ENCODE data around the gene KLHL21.
A peak's percentile ranks its signal among the peaks of the same experiment; 100 is the strongest.
"Not testable (repeated sequence)": the region's sequence is repeated elsewhere in the genome, so short reads cannot be mapped to it uniquely, and the experiment has no call there.

KLHL21 gene

GRCh38 chr1:6602669-6603237, at the start of gene KLHL21:
Gene KLHL21, minus strand, starts transcription at chr1:6602869. Its CDS starts 52 bp downstream, at chr1:6602817.
- peak within 1 kb of the TSS; percentile 85; the same call in 1 of the 2 replicates for H3K27ac ChIP-seq (ENCODE audit: low read depth, low read length)
- H3K4me1 ChIP-seq (ENCODE audit: control insufficient read depth, insufficient read depth, low read length), result peaks cover 22% of the 10 kb centered on the region
- H3K36me3 ChIP-seq (ENCODE audit: control insufficient read depth, insufficient read depth, low read length), result peaks cover 15% of the 10 kb centered on the region
- no peaks in the 10 kb centered on the region for H3K9me3 ChIP-seq (ENCODE audit: control insufficient read depth, insufficient read depth, low read depth, low read length)
- no peaks in the 10 kb centered on the region for H3K27me3 ChIP-seq (ENCODE audit: control insufficient read depth, insufficient read depth, low read length)
- H3K4me3 ChIP-seq (ENCODE audit: low read depth, low read length), result peak within 1 kb of the TSS; percentile 100
- H3K9ac ChIP-seq (ENCODE audit: low read length), result peak within 1 kb of the TSS; percentile 99

GRCh38 chr1:6651909-6652308, 49.2 kb upstream of the KLHL21 start:
- Histone ChIP-seq H3K4me1 (ENCODE audit: control insufficient read depth, insufficient read depth, low read length) (no peaks in the 10 kb centered on the region), H3K9ac (ENCODE audit: low read length) (no peak overlapping the region), H3K9me3 (ENCODE audit: control insufficient read depth, insufficient read depth, low read depth, low read length) (no peaks in the 10 kb centered on the region), H3K4me3 (ENCODE audit: low read depth, low read length) (no peak overlapping the region), H3K27me3 (ENCODE audit: control insufficient read depth, insufficient read depth, low read length) (no peaks in the 10 kb centered on the region), H3K27ac (ENCODE audit: low read depth, low read length) (no peak overlapping the region), H3K36me3 (ENCODE audit: control insufficient read depth, insufficient read depth, low read length) (peaks cover 54% of the 10 kb centered on the region)

DNA sequence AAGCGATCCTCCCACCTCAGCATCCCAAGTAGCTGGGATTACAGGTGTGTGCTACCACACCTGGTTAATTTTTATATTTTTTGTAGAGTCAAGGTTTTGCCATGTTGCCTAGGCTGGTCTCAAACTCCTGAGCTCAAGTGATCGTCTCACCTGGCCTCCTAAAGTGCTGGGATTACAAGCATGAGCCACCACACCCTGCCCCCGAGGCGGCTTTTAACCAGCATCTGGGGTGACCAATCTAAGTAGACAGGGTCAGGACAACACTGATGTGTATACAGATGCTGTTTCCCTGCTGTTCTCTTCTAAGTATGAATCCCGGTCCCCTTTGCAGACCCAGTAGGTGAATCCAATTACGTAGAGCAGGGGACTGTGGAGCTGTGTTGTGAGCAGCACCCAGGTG, 45.9 kb upstream of the KLHL21 start:
- H3K27ac ChIP-seq (ENCODE audit: low read depth, low read length), result no peak overlapping the region
- H3K36me3 ChIP-seq (ENCODE audit: control insufficient read depth, insufficient read depth, low read length), result peaks cover 69% of the 10 kb centered on the region
- no peaks in the 10 kb centered on the region for H3K4me1 ChIP-seq (ENCODE audit: control insufficient read depth, insufficient read depth, low read length)

DNA sequence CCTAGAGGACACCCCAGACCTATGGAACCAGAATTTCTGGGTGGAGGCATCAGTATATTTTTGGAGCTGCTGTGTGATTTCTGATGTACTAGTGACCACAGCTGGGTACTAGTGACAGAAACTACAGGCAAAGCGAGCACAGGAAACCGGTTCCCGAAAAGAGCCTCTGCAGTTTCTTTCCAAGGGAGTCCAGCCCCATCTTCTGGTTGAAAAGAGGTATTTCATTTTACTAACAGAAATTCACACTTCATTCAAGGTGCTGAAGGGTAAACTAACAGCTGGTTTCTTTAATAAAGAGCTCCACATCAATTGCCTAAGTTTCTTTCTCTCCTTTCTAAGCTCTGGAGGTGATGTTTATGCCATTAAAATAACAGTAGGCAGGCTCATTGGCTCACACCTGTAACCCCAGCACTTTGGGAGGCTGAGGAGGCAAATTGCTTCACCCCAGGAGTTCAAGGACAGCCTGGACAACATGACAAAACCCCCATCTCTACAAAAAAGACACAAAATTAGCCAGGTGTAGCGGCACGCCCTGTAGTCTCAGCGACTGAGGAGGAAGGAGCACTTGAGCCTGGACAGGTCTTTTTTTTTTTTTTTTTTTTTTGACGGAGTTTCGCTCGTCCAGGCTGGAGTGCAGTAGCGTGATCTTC, 44.0 kb upstream of the KLHL21 start:
- Histone ChIP-seq H3K36me3 (ENCODE audit: control insufficient read depth, insufficient read depth, low read length) (peaks cover 67% of the 10 kb centered on the region), H3K27ac (ENCODE audit: low read depth, low read length) (no peak overlapping the region), H3K4me3 (ENCODE audit: low read depth, low read length) (no peak overlapping the region), H3K27me3 (ENCODE audit: control insufficient read depth, insufficient read depth, low read length) (no peaks in the 10 kb centered on the region), H3K9me3 (ENCODE audit: control insufficient read depth, insufficient read depth, low read depth, low read length) (no peaks in the 10 kb centered on the region), H3K4me1 (ENCODE audit: control insufficient read depth, insufficient read depth, low read length) (no peaks in the 10 kb centered on the region), H3K9ac (ENCODE audit: low read length) (no peak overlapping the region)

More for the DNA sequence above, 45.9 kb upstream of the KLHL21 start:
- Histone ChIP-seq H3K27me3 (ENCODE audit: control insufficient read depth, insufficient read depth, low read length) (no peaks in the 10 kb centered on the region), H3K9ac (ENCODE audit: low read length) (no peak overlapping the region), H3K4me3 (ENCODE audit: low read depth, low read length) (no peak overlapping the region), H3K9me3 (ENCODE audit: control insufficient read depth, insufficient read depth, low read depth, low read length) (no peaks in the 10 kb centered on the region)

DNA sequence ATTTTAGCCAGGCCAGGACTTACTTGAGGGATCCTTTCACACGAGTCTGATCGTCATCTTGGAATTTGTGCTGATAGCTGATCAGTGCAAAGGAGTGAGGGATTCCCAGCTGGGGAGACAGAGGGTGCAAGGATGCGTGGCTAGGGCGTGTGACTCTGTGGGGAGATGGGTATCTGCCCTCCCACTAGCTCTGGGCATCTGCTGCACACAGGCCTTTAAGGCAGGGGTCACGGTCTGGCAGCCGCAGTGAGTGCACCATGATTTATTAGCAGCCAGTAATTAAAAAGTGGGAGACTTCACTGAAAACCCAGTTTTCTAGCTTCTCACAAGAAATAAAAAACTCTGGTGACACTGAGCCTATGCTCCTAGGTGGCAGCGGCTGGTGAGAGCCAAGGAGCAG, 42.3 kb upstream of the KLHL21 start:
- H3K9me3 ChIP-seq (ENCODE audit: control insufficient read depth, insufficient read depth, low read depth, low read length), result no peaks in the 10 kb centered on the region
- no peaks in the 10 kb centered on the region for H3K4me1 ChIP-seq (ENCODE audit: control insufficient read depth, insufficient read depth, low read length)
- peaks cover 66% of the 10 kb centered on the region for H3K36me3 ChIP-seq (ENCODE audit: control insufficient read depth, insufficient read depth, low read length)
- H3K9ac ChIP-seq (ENCODE audit: low read length), result no peak overlapping the region
- H3K4me3 ChIP-seq (ENCODE audit: low read depth, low read length), result no peak overlapping the region
- H3K27me3 ChIP-seq (ENCODE audit: control insufficient read depth, insufficient read depth, low read length), result no peaks in the 10 kb centered on the region
- H3K27ac ChIP-seq (ENCODE audit: low read depth, low read length), result no peak overlapping the region

GRCh38 chr1:6640867-6641266, 38.2 kb upstream of the KLHL21 start:
- H3K9ac ChIP-seq (ENCODE audit: low read length); H3K4me1 ChIP-seq (ENCODE audit: control insufficient read depth, insufficient read depth, low read length); H3K27ac ChIP-seq (ENCODE audit: low read depth, low read length); H3K9me3 ChIP-seq (ENCODE audit: control insufficient read depth, insufficient read depth, low read depth, low read length); H3K4me3 ChIP-seq (ENCODE audit: low read depth, low read length); H3K27me3 ChIP-seq (ENCODE audit: control insufficient read depth, insufficient read depth, low read length): not testable (repeated sequence)
- peaks cover 90% of the 10 kb centered on the region for H3K36me3 ChIP-seq (ENCODE audit: control insufficient read depth, insufficient read depth, low read length)

DNA sequence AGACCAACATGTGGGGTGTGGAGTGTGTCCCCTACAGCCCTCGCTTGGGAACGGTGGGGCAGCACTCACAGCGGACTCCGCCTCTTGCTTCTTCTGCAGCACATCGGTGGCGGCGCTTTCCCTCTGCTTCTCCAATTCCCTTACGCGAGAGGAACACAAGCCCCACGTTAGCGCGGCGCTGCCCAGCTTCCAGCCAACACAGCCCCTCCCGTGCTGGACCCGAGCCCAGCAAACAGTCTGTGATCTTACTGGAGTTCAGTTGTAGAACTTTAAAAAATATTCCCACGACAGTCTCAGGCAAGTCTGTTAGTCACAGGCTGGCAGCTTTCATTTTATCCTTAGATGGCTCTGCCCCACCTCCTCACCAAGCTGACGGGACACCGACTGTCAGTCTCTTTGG, 35.6 kb upstream of the KLHL21 start:
- no peak overlapping the region for H3K4me3 ChIP-seq (ENCODE audit: low read depth, low read length)
- H3K9me3 ChIP-seq (ENCODE audit: control insufficient read depth, insufficient read depth, low read depth, low read length), result no peaks in the 10 kb centered on the region
- no peak overlapping the region for H3K9ac ChIP-seq (ENCODE audit: low read length)
- no peaks in the 10 kb centered on the region for H3K27me3 ChIP-seq (ENCODE audit: control insufficient read depth, insufficient read depth, low read length)
- H3K27ac ChIP-seq (ENCODE audit: low read depth, low read length), result no peak overlapping the region
- peaks cover 93% of the 10 kb centered on the region for H3K36me3 ChIP-seq (ENCODE audit: control insufficient read depth, insufficient read depth, low read length)
- no peaks in the 10 kb centered on the region for H3K4me1 ChIP-seq (ENCODE audit: control insufficient read depth, insufficient read depth, low read length)

GRCh38 chr1:6637770-6638169, 35.1 kb upstream of the KLHL21 start:
- Histone ChIP-seq H3K4me1 (ENCODE audit: control insufficient read depth, insufficient read depth, low read length) (no peaks in the 10 kb centered on the region), H3K27ac (ENCODE audit: low read depth, low read length) (no peak overlapping the region), H3K36me3 (ENCODE audit: control insufficient read depth, insufficient read depth, low read length) (peaks cover 95% of the 10 kb centered on the region), H3K9ac (ENCODE audit: low read length) (no peak overlapping the region), H3K27me3 (ENCODE audit: control insufficient read depth, insufficient read depth, low read length) (no peaks in the 10 kb centered on the region), H3K4me3 (ENCODE audit: low read depth, low read length) (no peak overlapping the region), H3K9me3 (ENCODE audit: control insufficient read depth, insufficient read depth, low read depth, low read length) (no peaks in the 10 kb centered on the region)

DNA sequence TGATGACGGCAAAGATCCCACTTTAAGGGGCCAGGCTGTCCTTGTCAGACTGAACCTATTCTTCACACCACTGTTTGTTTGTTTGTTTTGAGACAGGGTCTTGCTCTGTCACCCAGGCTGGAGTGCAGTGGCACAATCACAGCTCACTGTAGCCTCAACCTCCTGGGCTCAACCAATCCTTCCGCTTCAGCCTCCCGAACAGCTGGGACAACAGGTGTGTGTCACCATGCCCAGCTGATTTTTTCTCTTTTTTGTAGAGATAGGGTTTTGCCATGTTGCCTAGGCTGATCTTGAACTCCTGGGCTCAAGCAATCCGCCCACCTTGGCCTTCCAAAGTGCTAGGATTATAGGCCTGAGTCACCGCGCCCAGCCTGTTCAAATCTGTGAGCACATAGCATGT, 34.1 kb upstream of the KLHL21 start:
- not testable (repeated sequence) for H3K27ac ChIP-seq (ENCODE audit: low read depth, low read length); H3K4me1 ChIP-seq (ENCODE audit: control insufficient read depth, insufficient read depth, low read length); H3K4me3 ChIP-seq (ENCODE audit: low read depth, low read length); H3K9me3 ChIP-seq (ENCODE audit: control insufficient read depth, insufficient read depth, low read depth, low read length); H3K9ac ChIP-seq (ENCODE audit: low read length); H3K27me3 ChIP-seq (ENCODE audit: control insufficient read depth, insufficient read depth, low read length)
- peaks cover 92% of the 10 kb centered on the region for H3K36me3 ChIP-seq (ENCODE audit: control insufficient read depth, insufficient read depth, low read length)

GRCh38 chr1:6635910-6636760, 33.5 kb upstream of the KLHL21 start:
- Histone ChIP-seq H3K4me1 (ENCODE audit: control insufficient read depth, insufficient read depth, low read length) (no peaks in the 10 kb centered on the region), H3K27me3 (ENCODE audit: control insufficient read depth, insufficient read depth, low read length) (no peaks in the 10 kb centered on the region), H3K9me3 (ENCODE audit: control insufficient read depth, insufficient read depth, low read depth, low read length) (no peaks in the 10 kb centered on the region), H3K9ac (ENCODE audit: low read length) (no peak overlapping the region), H3K27ac (ENCODE audit: low read depth, low read length) (no peak overlapping the region), H3K4me3 (ENCODE audit: low read depth, low read length) (no peak overlapping the region), H3K36me3 (ENCODE audit: control insufficient read depth, insufficient read depth, low read length) (peaks cover 88% of the 10 kb centered on the region)
